Stimulated activated CD4-positive, alpha-beta T cell treated with anti-CD3 and anti-CD28 coated beads, Interleukin-4, amount 100 ng/mL, for 48 hours (primary cell): ENCODE measurements around the gene KLF15.

Source experiments
- DNase-seq, 2 donors: peaks; one replicate each; pipeline ENCODE4 v3.0.0-alpha.2; 2020; ENCODE audit warnings: low read depth in 2 of 2

Gene KLF15

GRCh38 chr3:126389112-126389793 lies 32.0 kb upstream of the KLF15 start:
- peak; percentile 29 to 36 for DNase-seq

GRCh38 chr3:126381966-126382365 lies 24.8 kb upstream of the KLF15 start:
- no peak for DNase-seq

DNA sequence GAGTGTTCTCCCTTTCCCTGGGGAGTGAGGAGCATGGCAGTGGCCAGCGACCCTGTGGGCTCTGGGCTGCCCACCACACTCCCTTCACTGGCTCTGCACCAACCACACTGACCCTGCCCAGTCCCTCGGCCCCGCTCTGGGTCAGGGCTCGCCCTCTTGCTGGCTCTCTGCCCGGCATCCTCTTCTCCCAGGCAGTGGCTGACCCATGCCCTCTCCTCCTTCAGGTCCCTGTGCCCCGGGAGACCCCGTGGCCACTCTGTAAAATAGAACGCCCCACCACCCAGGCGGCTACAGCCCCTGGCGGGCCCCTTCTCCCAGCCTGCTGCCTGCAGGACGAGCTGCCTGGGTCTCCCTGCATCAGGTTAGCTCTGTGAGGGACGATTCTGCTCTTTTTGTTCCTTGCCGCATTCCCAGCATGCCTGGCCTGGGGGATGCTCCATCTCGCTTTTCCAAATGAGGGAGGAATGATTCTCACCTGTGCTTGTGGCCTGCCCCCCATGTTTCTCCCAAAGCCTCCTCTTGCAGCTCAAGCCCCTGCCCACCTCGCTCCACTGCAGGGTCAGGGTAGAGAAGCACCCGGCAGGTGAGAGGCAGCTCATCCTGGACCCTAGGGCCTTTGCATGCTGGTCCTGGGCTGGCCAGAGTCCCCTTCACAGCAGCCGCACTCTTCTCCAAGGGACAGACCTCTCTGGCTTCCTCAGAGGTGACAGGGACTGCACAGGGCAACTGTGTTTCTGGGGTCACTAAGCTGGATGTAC lies 23.0 kb upstream of the KLF15 start:
- no peak for DNase-seq

- no peak for DNase-seq
These were observed 21.1 kb upstream of the KLF15 start for GRCh38 chr3:126378341-126378751.

GRCh38 chr3:126377211-126377610 lies 20.0 kb upstream of the KLF15 start:
- no peak for DNase-seq

DNA sequence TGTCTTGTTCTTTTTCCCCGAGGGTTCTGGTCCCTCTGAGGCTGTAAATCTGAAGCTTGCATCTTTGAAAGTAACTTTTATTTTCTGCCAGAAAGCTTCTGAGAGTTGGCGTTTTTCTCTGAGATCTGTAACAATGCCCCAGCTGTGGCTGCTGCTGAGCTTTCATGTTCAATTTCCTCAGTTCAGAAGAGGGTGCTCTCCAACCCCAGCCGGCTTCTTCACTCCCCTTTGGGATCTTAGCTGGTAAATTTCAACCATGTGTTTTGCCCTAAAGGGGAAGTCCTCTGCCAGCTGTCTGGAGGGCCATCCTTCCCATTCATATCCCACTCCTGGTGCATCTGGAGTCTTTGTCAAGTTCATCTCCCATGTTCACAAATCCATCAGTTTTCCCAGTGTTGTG lies 19.2 kb upstream of the KLF15 start:
- no peak for DNase-seq

- no peak for DNase-seq
These were observed 18.7 kb upstream of the KLF15 start for GRCh38 chr3:126375835-126376331.

- no peak for DNase-seq
These were observed 16.7 kb upstream of the KLF15 start for GRCh38 chr3:126373682-126374601.

DNA sequence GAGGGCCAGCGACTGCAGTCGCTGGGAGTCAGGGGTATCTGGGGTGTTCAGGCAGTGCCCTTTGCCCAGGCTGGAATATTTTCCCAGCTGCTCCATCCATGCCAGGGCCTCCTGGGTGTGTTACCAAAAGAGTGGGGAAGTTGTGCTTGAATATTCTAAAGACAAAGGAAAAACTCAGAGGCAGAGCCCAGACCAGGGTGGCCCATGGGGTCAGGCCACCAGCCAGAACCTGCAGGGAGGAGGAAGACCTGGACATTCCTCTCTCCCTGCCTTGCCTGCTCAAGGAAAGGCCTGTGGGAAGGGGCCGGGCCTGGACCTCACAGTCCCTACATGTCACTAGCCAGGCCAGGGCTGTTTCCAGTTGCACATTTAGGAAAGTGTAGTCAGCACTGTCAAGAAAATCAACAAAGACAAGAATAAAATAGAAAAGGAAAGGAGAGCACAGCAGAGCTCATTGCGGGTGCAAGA lies 16.0 kb upstream of the KLF15 start:
- no peak for DNase-seq

DNA sequence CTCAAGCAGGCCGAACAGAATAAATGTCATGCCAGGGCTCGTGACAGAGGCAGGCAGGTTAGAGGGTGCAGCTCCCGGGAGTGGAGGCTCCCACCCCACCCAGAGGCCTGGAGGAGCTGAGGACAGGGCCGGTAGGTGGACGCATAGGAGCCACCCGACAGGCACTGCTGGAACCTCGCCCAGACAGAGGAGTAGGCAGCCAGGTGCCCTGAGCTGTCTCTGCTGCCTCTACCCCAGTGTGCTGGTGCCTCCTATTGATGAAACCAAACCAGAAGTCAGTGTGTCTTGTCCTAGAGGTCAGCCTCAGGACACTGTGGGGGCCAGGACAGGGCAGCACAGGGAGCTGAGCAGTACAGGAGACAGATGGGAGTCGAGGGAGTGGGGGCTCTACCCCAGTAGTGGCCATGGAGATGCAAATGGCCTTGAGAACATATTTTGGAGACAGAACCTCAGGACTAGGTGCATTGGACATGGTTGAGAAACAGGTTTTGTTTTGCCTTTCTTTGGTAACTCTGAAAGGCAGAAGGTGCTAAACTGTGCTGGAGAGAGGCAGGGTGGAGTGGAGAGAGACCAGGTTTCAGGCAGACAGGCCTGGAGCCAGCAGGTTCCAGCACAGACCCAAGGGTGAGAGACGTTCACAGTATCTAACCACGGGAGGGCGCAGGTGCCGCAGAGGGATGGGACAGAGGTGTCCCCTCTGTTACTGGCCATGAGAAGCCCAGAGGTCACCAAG lies 15.4 kb upstream of the KLF15 start:
- DNase-seq = no peak

DNA sequence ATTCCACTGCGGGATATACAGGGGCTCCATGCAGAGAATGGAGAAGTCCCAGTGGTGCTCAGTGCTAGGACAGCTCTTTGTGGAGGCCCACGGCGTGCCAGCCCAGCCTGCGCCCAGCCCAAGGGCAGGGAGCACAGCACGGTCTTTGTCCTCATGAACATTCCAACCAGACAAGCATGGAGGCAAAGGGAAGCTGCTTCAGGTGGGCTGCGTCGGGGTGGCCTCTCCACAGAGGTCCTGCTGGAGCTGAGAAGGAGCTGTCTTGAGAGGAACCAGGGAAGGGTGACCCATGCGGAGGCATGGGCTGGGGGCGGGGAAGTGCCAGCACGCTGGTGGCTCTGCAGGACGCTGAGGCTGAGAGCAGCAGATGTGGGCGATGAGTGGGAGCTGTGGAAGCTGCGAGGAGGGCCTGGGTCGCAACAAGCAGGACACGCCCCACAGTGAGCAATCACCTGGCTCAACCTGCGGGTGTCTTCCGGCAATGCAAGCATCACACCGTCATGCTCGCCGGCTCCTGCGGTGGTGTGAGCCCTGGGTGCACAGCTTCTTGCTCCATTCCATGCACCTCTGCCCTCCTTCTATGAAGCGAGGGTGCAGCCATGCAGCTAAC lies 14.0 kb upstream of the KLF15 start:
- no peak for DNase-seq

- DNase-seq = no peak
These were observed 13.4 kb upstream of the KLF15 start for GRCh38 chr3:126370606-126371005.

GRCh38 chr3:126370055-126370454 lies 12.8 kb upstream of the KLF15 start:
- DNase-seq = no peak

DNA sequence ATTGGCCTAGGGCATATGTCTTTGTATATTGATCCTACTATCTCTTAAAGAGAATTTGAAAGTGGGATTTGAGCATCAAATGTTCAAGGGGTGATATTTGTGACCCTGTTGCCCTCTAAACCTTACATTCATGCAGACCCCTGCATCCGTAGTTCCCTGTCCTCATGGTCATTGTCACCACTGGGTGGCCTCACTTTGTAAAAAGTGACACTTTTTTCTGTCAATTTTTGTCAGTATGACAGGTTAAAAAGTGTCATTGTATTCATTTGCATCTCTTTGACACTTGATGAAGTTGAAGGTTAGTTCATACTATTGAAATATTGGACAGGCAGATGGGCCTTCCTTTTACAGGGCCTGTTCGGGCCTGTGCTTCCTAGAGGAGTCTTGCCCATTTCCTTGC lies 12.3 kb upstream of the KLF15 start:
- no peak for DNase-seq

DNA sequence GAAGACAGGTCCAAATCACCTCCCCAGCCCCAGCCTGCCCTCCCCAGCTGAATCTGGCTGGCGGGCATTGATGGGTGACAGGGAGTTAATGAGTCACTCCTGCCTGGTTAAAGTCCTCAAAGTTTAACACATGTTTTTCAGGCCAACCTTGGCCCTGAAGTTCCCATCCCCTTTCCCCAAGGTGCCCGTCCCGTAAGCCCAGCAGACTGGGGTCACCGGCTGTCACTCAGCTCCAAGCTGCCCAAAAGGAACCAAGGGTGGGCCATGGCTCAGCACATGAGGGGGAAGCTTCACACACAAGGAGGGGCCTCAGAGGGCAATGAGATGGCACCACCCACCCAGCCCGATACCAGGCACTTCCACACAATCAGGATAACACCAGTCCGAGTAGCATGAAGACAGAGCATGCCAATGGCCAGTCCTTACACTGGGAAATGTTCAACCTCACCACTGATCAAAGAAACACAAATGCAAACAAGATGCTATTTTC lies 10.2 kb upstream of the KLF15 start:
- no peak for DNase-seq

- no peak for DNase-seq
These were observed 8.4 kb upstream of the KLF15 start for GRCh38 chr3:126365351-126366277.

DNA sequence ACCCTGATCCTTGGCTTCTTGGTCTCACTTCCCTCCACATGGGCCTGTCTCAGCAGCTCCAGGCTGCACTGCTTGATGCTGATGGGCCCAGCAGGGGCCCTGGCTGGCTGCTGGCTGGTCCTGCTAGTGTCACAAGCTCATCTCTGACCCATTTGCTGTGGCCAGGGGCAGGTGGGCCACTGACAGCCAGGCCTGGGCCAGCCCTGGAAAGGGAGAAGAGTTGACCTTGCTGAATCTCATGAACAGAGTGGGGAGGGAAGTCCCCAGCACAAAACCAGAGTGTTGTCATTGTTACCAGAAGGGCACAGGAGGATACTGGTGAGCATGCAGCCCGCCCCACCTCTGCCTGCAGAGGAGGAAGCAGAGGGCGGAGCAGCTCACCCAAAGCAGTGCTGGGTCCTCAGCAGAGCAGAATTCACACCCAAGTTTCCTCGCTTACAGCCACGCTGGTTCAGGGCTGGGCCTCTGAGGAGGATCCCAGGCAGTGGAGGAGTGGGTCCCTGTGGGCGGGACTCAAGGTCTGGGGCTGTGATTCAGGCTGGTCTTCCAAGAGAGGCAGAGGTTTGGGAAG lies 7.6 kb upstream of the KLF15 start:
- no peak for DNase-seq

DNA sequence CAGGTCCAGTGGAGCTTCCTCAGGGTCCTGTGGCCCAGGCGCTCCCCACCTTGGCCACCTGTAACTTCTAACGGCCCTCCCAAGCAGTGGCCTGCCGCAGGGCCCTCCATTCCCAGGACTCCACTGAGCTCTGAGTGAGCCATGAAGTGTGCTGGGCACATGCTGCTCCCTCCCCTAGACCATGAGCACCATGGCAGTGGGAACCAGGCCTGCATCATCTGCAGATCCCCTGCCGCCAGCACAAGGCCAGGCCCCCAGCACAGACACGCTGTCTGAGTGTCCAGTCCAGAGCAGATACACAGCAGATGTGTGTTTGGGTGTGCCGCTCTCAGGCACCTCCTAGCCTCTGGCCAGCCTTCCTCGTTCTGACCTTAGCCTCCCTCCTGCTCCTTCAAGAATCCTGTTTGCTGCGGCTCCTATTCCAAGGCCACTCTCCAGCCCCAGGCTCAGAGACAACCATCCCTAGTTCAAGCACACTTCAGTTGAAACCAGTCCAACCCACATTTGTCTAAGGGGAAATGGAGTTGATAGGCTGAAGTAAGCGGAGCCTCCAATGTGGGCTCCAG lies 7.0 kb upstream of the KLF15 start:
- no peak for DNase-seq

DNA sequence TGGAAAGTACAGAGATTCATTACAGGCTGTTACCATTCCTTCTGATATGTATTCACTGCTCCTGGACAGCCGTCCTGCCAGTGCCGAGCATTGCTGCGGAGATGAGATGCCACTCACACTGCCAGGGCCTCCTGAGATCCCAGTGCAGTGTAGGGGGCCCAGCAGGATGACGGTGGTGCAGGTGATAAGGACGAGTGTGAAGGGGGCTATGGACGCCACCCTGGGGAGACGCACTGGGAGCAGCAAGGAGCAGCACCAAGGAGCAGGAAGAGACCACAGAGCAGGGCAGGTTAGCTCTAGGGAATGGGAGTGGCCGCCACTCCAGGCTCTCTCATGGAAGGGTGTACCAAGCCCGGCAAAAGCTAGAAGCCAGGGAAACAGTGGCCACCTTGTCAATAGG lies 4.0 kb upstream of the KLF15 start:
- DNase-seq = no peak
